Caki2 (cell line): Measurements from ENCODE around the gene OGA. TPM values are rescaled to one million over a fixed set of nuclear protein-coding genes. Genes with fewer than 3 reads are reported as not detected.

Experiments
- DNase-seq: peaks from one replicate; pipeline ENCODE4 v3.0.0-alpha.2; 2015; ENCODE audit warnings: low read depth
- in situ Hi-C: cut with HindIII; loops from 2 replicates; pipeline ENCODE4 v1.10.0; 2016; ENCODE audit warnings: low sequenced_read_pairs, low pct_unique_long_range_greater_than_20kb, mixed read lengths
- total RNA-seq: library from RNA; depleted of rRNA; stranded (reverse); fragments of >200 nt; shearing (Covaris generic); gene quantifications from 2 replicates; pipeline ENCODE4 v1.2.3, GENCODE V29; 2014; ENCODE audit warnings: low replicate concordance

OGA gene
- total RNA-seq, 1 experiment from 2014 or later = 26.4 TPM

DNA sequence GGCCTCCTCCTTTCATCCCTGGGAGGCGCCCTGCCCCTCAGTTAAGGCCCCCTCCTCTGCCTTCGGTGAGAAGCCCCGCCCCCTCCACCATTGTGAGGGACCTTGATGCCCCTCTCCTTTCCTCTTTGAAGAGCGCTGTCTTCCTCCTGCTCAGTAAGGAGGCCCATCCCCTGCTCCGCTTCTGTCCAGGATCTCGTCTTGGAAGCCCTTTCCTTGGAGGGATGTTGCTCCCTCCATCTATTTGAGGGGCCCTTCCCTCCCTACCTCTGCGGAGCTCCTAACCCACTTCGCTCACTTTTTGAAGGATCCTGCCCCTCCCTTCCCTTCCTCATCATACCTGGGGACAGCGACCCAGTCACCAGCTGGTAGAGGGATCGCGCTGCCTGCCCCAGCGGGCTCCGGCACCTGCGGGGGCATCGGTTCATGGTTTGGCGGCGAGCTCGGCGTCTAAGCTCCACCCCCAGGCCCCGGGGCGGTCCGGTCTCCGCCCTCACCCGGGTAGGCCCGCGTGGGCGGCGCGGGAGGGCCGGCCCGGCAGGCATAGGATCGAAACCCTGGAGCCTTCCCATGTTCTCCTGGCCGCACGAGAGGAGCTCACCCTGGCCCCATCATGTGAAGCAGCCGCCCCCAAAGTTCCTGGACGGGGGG lies 21.3 kb upstream of the OGA start:
- DNase-seq = no peak
- in situ Hi-C loops = no loop called here

DNA sequence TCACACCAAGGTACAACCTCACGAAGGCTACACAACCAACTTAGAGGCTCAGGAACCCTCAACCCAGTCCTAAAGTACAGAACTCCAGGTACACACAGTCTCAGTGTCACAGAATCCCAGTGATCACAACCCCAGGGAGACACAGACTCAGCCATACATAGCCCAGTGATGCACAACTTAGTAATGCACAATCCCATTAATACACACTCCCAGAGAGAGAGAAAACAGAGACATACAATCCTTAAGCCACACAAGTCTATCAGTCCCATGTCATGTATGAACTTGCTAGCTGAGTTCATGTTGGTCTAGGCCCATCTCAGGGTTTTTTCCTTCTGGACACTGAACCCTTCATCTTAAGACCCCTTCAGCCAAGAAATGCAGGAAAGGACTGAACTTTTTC lies 20.8 kb upstream of the OGA start:
- no peak for DNase-seq
- in situ Hi-C loops = no loop called here

DNA sequence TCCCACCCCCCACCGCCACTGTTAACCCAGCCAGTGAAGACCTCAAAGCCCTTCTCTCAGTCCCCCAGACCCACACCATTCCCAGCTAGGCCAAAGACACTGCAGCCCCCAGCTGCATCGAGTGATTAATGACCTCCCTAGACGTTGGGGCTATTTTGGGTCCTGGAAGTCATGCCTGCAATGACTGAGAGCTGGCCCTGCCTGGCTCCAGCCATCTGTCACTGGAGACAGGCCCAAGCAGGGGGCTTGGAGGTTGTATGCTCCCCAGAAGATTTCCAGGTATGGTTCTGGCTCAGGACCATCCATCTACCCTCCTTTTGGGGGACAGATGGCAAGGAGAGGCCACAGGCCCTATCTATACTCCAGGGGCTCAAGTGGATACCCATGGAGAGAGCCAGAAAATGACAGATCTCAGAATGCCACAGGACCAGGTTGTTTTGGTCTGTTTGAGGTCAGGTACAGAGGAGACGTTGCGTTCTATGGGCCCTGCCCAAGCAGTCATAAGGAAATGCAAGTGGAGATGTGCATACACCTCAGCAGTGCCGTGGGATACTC lies 20.2 kb upstream of the OGA start:
- no peak for DNase-seq
- in situ Hi-C loops = no loop called here

DNA sequence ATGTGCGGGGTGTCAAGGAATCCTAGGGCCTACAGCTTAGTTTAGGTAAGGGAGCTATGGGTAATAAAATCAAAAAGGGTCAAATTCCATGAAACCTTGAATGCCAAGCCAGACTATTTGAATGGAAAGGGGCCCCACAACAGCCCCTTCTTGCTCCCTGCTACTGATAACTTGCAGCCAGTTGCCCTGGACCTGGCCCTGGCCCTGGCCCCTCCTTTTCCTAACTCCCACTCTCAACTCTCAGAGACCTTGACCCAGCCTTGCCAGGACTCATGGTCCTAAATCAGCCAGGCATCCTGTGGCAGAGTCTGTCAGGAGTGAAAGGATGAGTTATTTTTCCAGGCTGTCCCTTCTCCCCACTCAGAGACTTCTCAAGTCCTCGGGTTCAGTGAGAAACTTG lies 19.5 kb upstream of the OGA start:
- in situ Hi-C loops = no loop called here
- no peak for DNase-seq

DNA sequence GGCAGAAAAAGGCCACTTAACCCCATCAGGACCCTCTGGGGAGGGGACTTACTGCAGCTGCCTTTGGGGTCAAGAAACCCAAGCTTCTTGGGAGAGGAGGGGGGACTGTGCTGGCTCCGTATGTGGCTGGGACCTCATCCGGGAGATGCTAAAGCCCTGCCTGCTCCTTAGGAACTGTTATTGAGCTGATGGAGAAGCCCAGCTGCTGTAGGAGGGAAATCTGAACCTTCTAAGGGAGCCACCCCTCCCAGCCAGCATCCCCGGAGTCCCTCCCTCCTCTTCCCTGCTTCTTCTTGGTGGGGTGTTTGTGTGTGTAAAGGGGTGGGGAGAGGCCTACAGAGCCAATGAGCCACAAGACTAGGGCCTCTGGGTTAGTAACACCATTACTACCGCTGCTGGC lies 17.1 kb upstream of the OGA start:
- in situ Hi-C loops = no loop called here
- DNase-seq = no peak

DNA sequence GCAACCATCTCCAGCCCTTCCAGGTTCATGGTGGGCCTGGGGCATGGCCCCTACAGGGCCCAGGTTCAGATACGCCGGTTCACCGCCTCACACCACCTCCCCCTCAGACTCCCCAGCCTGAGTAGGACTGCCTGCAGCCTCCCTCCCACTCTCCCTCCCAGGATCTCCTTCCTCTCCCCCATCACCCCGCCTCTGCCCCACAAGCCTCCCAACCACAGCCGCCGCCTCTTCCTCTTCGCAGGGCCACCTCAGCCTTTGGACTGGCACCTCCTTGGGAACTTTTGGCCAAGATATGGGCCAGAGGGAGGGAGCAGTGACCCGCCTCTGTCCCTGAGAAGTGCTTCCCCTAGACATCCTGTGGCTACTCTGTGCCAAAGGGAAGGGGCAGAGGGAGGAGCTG lies 16.1 kb upstream of the OGA start:
- in situ Hi-C loops = no loop called here
- DNase-seq = no peak

DNA sequence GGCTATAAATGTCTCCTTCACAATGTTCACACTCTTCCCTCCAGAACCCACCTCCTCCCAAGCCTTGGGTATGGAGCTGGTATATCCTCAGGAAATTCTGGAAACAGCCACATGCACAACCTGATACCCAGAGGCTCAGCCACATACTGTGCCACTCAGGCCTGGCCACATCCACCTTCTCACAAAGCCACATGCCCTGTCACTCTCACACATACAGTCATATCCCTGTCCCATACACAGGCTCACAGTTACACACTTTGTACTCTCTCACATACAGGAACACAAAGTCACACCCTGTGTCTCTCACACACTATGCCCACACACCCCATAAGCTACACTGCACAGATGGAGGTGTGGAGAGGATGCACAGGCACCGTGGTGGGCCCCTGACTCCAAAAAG lies 15.2 kb upstream of the OGA start:
- in situ Hi-C loops = no loop called here
- no peak for DNase-seq

DNA sequence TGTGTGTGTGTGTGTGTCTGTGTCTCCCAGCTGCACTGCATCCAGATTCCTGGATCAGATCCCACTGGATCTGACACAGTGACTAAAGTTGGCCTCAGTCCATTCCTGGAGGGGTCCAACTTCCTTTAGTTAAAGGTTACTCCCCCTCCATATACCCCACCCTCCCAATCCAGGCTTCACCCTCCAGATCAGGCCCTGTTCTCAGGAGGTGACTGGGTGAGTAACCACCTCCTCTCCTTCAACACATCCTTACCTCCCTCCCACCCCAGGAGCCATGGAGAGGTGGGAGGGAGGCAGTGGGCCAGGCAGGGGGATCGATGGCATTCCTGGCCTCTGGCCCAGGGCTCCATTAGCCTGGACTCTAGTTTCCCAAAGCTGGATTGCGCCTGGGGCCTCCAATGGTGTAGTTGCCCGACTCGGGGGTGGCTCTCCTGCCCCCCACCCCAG lies 14.1 kb upstream of the OGA start:
- DNase-seq = no peak
- in situ Hi-C loops = no loop called here

DNA sequence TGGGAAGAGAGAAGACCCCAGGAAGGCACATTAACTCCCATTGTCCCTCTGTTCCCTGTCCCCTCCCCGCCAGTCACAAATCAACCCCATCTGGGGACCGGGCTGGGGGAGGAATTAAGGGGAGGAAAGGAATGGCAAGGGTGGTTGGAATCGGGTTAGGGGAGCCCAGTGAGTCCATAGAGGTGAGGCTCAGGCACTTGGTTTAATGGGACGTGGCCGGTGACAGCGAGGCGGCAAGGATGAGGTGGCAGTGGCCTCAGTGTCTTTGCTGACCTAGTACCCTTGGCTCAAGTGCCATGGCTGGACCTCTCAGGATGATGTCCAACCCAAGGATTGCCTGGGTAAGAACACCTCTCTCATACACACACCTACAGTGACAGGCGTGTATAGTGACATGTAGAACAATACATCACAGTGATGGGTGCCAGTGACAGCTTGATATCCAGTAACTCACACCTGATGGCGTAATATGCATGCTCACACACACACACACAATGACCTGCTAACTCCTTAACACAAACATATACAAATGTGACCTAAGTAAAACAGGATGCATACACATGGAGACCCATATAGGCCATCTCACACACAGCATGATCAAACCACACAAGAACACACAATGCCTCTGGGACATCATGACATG lies 13.0 kb upstream of the OGA start:
- in situ Hi-C loops = no loop called here
- no peak for DNase-seq

DNA sequence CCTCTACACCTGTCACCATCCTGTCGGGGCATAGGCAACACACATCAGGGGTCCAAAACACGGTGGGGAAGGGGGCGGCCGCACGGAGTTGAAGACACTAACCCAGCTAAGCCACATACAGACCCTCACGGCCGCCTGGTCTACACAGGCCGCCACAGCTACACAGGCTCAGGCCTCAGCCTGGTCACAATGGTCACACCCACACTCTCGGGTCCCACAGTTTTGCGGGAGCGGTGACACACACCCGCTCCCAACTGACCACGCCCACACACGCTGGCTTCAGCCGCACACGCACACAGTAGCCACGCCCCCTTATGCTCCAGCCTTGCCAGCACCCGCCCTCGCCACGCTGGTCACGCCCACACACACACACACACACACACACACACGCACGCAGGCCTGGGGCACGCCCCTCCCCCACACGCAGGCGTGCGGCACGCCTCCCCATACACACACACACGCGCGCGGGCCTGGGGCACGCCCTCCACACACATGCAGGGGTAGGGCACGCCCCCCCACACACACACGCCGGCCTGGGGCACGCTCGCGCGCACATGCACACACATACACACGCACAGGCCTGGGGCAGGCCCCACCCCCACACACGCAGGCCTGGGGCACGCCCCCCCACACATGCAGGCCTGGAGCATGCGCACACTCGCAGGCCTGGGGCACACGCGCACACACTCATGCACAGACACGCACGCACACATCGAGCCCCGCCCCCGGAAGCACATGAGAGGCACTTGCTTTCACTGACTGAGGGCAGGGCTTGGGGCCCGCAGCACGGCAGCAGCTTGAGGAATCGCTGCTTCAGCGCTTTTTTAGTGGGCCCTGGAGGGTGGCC lies 12.3 kb upstream of the OGA start:
- in situ Hi-C loops = no loop called here
- peak; percentile 97 for DNase-seq

DNA sequence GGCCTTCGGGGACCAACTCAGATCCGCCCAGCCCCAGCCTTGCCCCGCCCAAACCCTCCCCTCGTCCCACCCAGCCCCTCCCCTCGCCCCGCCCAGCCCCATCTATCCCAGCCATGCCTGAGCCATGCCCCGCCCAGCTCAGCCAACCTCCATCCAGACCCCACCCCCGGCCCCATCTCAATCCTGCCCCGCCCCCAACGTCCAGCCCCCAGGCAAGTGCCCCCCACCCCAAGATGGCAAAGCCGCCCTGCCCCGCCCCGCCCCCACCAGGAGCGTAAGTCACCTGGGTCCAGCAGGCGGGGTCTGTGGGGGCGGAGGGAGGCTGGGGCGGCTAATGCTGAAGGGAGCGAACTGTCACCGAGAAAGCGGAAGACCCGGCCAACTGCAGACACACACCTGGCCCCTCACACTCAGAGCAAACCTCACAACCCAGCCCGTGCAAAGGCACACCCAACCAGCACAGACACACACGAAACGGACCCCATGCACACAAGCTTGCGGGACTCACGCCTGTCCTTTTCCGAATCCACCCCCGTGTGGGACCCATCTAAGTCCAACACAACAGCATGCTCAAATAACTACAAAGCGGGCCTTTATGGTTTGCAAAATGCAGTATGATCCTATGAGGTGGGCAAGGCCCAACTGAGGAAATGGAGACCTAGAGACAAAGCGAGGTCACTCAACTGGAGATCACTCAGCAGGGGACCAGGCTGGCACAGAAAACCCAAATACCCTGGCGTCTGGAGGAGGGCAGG lies 11.5 kb upstream of the OGA start:
- no peak for DNase-seq
- in situ Hi-C loops = no loop called here

DNA sequence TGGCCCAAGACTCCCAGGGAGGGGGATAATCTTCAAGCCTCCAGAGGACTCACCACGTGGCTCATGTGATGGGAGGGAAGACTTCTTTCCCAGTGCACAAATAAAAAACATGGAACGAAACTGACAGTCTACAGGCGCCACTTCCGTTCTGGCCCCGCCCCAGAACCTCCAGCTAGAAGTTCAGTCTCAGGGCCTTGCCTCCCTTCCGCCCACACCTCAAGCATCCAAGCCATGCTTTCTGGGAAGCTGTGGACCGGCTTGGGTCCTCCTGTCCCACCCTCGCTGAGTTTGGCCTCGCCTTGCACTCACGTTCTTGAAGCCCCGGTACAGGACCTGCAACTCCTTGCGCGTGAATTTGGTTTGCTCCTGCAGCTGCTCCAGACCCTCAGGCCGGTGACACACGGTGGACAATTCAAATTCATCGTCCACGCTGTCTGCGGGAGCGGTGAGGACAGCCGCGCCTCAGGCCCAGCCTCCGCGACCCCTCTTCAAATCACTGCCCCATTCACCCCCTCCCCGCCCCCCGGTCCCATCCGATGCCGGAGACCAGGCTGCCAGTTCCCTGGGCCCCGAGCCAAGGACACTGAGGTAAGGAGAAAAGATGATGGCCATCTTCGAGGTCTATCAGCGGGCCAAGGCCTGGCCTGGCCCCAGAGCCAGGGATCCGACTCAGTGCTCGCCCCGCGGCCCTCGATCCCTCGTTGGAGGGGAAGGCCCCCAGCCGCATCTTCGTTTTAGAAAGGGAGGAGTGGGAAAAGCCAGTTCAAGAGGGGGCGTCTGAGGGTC lies 10.7 kb upstream of the OGA start:
- DNase-seq = no peak
- in situ Hi-C loops = no loop called here

DNA sequence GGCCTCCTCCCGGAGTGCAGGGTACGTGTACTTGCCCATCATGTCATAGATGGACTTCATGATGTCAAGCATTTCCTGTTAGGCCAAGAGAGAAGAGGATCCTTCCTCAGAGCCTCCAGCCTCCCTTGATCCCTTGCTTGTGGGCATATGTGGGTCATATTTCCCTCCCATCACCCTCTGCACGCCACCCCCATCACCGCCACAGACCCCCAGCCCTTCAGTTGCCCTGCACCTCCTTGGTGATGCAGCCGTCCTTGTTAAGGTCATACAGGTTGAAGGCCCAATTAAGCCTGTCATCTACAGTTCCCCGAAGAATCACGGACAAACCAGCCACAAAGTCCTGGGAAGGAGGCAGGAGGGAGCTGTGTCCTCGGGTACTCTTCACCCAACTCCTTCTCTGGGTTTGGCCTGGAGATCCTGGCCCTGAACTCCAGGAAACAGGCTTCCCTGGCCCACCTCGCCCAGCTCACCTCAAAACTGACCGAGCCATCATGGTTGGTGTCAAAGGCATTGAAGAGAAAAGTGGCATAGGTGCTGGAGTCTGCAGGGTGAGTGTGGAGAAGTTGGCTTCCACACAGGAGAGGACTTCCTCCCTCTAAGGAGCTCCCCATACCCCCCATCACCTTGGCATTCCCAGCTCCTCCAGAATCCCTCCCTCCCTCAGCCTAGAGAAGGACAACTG lies 9.8 kb upstream of the OGA start:
- DNase-seq = no peak
- in situ Hi-C loops = no loop called here

DNA sequence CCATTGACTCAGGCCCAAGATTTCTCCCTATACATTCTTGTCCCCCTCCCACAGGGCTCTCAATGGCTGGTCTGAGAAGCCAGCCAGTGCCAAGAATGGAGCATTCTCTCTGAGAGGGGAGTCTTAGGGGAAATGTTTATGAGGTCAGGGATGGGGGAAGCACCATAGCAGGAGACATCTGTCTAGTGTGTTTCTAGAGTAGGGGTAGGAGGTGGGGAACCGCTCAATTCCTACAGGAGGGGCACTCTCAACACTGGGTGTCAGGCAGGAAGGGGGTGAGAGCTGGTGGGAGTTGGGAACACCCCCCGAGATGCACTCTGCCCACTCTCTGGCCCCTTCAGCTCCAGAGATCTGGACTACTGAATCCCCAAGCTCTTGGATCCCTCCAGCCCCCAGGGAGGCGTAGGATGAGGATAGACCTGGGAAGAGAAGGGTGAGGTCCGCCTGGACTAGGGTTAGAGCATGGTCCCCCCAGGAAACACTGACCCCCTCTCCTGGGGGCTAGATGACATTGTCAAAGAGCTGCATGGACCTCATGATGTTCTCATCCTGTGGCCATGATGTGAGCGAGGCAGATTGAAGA lies 8.7 kb upstream of the OGA start:
- DNase-seq = no peak
- in situ Hi-C loops = no loop called here

DNA sequence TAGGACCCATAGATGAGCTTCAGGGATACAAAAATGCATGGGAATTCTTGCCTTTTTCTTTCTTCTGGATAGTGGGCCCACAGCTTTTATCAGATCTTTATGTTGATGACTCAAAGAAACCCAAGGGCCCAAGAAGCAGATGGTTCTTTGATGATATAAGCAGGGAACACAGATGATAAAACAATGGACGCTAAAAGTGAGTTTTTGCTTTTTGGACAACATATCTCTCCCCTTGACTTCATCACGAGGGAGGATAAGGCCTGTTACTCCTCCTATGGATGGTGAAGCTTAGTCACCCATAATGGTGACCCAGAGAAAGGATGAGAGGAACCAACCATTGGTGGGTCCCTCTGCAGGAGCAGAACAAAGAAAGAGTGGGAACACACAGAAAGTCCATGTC lies 6.5 kb upstream of the OGA start:
- in situ Hi-C loops = no loop called here
- DNase-seq = no peak

DNA sequence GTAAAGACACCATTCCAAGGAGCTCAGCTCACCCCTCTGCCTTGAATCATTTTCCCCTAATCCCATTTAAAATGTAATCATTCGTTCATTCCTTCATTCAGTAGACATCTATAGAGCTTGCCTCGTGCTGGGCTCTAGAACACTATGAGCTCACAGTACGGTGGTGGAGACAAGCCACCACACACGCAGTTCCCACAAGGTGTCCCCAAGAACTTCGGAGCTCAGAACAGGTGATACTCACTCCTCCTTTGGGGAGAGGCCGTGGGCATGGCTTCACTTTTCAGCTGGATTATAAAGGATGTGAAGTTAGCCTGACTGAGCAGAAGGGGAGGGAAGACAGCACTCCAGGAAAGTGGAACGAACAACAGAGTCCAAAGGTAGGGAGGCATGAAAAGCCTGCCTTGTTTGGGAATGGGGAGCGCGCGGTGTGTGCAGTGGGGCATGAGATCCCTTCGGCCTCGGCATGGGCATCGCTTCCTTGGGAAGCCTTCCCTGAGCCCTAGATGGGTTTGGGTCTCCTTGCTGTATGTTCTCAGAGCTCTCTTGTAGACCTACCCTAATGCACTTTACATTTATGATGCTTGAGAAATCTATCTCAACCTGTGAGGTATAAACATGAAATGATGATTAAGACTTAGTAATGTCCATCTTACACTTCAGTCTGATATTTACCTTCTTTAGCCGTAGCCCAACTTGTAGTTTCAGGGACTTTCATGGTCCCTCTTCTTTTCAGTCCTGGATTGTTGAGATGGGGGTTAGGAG lies 809 bp upstream of the OGA start:
- no peak for DNase-seq

More for the DNA sequence above, 809 bp upstream of the OGA start:
- in situ Hi-C loops = no loop called here
